DND-41 (cell line): ENCODE measurements around the gene FBXW4.

ENCODE experiments used
- ATAC-seq: fragments of 200-7000 bp; cut with Tn5 transposase; 3 replicates; pipeline ENCODE4 v1.9.1; 2021; ENCODE audit warnings: low read depth; ENCODE audit not compliant: insufficient read depth
- DNase-seq: peaks from one replicate; pipeline ENCODE4 v3.0.0-alpha.2; 2020
- H2AFZ ChIP-seq: 2 replicates; pipeline ENCODE4 v1.6.0; 2012; ENCODE audit warnings: low read depth, low read length
- H3K27ac ChIP-seq: 2 replicates; pipeline ENCODE4 v1.5.1; 2012; ENCODE audit warnings: low read length, inconsistent platforms
- H3K27me3 ChIP-seq: fragments of 200-600 bp; sonication (generic); 2 replicates; pipeline ENCODE4 v1.6.0; 2012; ENCODE audit warnings: low read length, mild to moderate bottlenecking, inconsistent platforms; ENCODE audit not compliant: insufficient read depth, poor library complexity
- H3K36me3 ChIP-seq: 2 replicates; pipeline ENCODE4 v1.5.1; 2012; ENCODE audit warnings: low read length, inconsistent platforms; ENCODE audit not compliant: insufficient read depth
- H3K4me1 ChIP-seq: 2 replicates; pipeline ENCODE4 v1.5.1; 2012; ENCODE audit warnings: mild to moderate bottlenecking, low read length; ENCODE audit not compliant: insufficient read depth
- H3K4me2 ChIP-seq: 2 replicates; pipeline ENCODE4 v1.6.0; 2012; ENCODE audit warnings: mild to moderate bottlenecking, moderate library complexity, low read length, inconsistent platforms; ENCODE audit not compliant: insufficient read depth
- H3K4me3 ChIP-seq, 2 experiments: fragments of 200-600 bp in 1 of 2; shearing (Covaris generic) in 1 of 2; 2 replicates each; pipeline ENCODE4 v1.5.1; 2012 to 2016; ENCODE audit warnings: inconsistent platforms in 2 of 2, low read length in 2 of 2, mild to moderate bottlenecking in 2 of 2, low read depth in 1 of 2, moderate library complexity in 1 of 2
- H3K79me2 ChIP-seq: 2 replicates; pipeline ENCODE4 v1.6.0; 2012; ENCODE audit warnings: low read length, inconsistent platforms; ENCODE audit not compliant: insufficient read depth
- H3K9ac ChIP-seq: 2 replicates; pipeline ENCODE4 v1.6.0; 2012; ENCODE audit warnings: low read depth, mild to moderate bottlenecking, inconsistent platforms, low read length, moderate library complexity
- H3K9me3 ChIP-seq: 2 replicates; pipeline ENCODE4 v1.5.1; 2012; ENCODE audit warnings: low read length, moderate library complexity, mild to moderate bottlenecking, inconsistent platforms; ENCODE audit not compliant: insufficient read depth, severe bottlenecking
- H4K20me1 ChIP-seq: 2 replicates; pipeline ENCODE4 v1.6.0; 2012; ENCODE audit warnings: low read length; ENCODE audit not compliant: insufficient read depth
- EZH2 ChIP-seq: IDR thresholded peaks from 3 replicates; pipeline ENCODE4 v1.6.1; 2012; ENCODE audit warnings: borderline replicate concordance, low read depth, mild to moderate bottlenecking, moderate library complexity, low read length, inconsistent platforms; ENCODE audit not compliant: severe bottlenecking
- TF ChIP-seq, protein P1 (sequence below): IDR thresholded peaks from 2 replicates; pipeline ENCODE4 v1.5.1; 2012; ENCODE audit warnings: borderline replicate concordance, low read length, moderate library complexity, mild to moderate bottlenecking; ENCODE audit not compliant: poor library complexity, severe bottlenecking; ENCODE audit errors: extremely low read depth

Gene FBXW4

GRCh38 chr10:101709359-101710058 is 14.5 kb upstream of the FBXW4 start:
- no peak overlapping the region for H3K27ac ChIP-seq
- H3K4me1 ChIP-seq, result no peaks in the 10 kb centered on the region; the same call in 1 of the 2 replicates
- no peak overlapping the region for H3K4me2 ChIP-seq
- H3K79me2 ChIP-seq, result no peaks in the 10 kb centered on the region
- H3K9ac ChIP-seq, result no peak overlapping the region
- no peaks in the 10 kb centered on the region for H4K20me1 ChIP-seq
- H3K27me3 ChIP-seq, result peaks cover 8% of the 10 kb centered on the region
- no peak overlapping the region for H2AFZ ChIP-seq
- no peak for TF ChIP-seq EZH2
- TF ChIP-seq, protein P1, sequence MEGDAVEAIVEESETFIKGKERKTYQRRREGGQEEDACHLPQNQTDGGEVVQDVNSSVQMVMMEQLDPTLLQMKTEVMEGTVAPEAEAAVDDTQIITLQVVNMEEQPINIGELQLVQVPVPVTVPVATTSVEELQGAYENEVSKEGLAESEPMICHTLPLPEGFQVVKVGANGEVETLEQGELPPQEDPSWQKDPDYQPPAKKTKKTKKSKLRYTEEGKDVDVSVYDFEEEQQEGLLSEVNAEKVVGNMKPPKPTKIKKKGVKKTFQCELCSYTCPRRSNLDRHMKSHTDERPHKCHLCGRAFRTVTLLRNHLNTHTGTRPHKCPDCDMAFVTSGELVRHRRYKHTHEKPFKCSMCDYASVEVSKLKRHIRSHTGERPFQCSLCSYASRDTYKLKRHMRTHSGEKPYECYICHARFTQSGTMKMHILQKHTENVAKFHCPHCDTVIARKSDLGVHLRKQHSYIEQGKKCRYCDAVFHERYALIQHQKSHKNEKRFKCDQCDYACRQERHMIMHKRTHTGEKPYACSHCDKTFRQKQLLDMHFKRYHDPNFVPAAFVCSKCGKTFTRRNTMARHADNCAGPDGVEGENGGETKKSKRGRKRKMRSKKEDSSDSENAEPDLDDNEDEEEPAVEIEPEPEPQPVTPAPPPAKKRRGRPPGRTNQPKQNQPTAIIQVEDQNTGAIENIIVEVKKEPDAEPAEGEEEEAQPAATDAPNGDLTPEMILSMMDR, result no peak
- no peaks in the 10 kb centered on the region for H3K9me3 ChIP-seq
- H3K4me3 ChIP-seq, result no peak overlapping the region
- no peak for ATAC-seq
- DNase-seq, result no peak
- H3K36me3 ChIP-seq, result no peaks in the 10 kb centered on the region

- Histone ChIP-seq H3K4me3 (no peak overlapping the region), H3K36me3 (no peaks in the 10 kb centered on the region), H2AFZ (no peak overlapping the region), H3K79me2 (no peaks in the 10 kb centered on the region), H3K4me2 (no peak overlapping the region), H4K20me1 (no peaks in the 10 kb centered on the region), H3K9me3 (no peaks in the 10 kb centered on the region), H3K27me3 (peaks cover 8% of the 10 kb centered on the region), H3K27ac (no peak overlapping the region), H3K4me1 (no peaks in the 10 kb centered on the region; the same call in 1 of the 2 replicates), H3K9ac (no peak overlapping the region)
- TF ChIP-seq, protein P1, result no peak
- TF ChIP-seq EZH2, result no peak
- ATAC-seq (no peak), DNase-seq (no peak)
Observed at GRCh38 chr10:101708870-101709269, 13.9 kb upstream of the FBXW4 start.

DNA sequence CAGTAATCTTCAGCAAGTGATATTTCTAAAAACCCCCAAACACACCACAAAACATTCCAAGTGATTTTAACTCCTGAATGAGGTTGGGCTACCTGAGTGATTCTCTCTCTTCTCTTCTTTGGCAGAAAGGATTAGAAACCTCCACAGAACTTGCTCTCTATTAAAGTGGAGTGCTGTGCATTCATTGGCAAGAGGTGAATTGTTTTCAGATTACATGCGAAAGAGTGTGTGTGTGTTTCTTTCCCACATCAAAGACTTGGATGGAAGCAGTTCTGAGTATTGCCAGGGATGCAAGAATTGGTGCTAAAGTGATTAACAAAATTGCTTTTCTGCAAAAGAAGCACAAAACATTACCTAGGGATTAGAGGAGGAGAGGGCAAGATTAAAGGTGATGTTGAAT is 13.1 kb upstream of the FBXW4 start:
- Histone ChIP-seq H3K27ac (no peak overlapping the region), H2AFZ (no peak overlapping the region), H3K4me1 (no peaks in the 10 kb centered on the region; the same call in 1 of the 2 replicates), H3K4me3 (no peak overlapping the region), H3K9me3 (no peaks in the 10 kb centered on the region), H3K4me2 (no peak overlapping the region), H3K9ac (no peak overlapping the region), H4K20me1 (no peaks in the 10 kb centered on the region), H3K36me3 (no peaks in the 10 kb centered on the region), H3K27me3 (peaks cover 8% of the 10 kb centered on the region), H3K79me2 (no peaks in the 10 kb centered on the region)
- ATAC-seq, result peak; percentile 80
- DNase-seq, result no peak
- TF ChIP-seq, protein P1, result no peak
